ENCODE measurements around the gene DDC.
"Not testable (repeated sequence)": the region's sequence is repeated elsewhere in the genome, so short reads cannot be mapped to it uniquely, and the experiment has no call there.

The DDC gene

DNA sequence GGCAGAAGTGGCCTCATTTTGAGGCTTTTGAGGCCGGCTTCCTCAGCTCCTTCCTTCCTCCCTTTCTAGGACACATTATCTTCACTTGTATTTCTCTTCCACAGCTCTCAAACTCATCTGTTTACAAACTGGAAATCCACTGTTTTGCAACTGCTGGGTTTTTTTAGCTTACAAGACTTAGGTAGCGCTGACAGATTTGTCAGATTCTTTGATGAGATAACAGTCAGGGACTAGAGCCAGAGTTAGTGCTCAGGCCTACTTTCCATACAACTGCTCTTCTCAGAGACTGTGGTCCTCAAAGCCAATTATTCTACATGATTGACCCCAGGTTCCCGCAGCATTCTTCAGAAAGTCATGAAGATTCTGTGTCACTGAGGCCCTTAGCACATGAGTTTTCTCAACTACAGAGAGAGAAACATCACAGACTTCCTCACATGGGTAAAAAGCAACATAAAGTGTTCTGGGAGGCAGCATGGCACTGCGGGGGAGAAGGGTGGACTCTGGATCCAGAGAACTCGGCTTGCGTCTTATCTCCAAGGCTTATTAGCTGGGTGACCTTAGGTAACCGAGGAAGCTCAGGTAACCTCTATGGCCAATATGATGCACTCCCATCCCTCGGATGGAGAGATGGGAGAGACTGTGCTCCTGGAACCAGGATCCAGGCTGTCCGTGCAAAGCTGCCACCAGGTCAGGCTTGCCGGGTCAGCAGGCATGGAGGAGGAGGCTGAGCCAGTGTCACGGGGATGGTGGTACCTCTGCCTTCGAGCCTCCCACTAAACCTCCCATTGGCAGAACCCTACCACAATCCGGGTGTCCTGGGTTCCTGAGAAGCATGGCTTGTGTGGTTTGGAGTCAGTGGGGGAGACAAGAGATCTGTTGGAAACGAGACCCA lies 10.5 kb downstream of the DDC start:
- no peak for DNase-seq (ENCODE audit: low spot score)

DNA sequence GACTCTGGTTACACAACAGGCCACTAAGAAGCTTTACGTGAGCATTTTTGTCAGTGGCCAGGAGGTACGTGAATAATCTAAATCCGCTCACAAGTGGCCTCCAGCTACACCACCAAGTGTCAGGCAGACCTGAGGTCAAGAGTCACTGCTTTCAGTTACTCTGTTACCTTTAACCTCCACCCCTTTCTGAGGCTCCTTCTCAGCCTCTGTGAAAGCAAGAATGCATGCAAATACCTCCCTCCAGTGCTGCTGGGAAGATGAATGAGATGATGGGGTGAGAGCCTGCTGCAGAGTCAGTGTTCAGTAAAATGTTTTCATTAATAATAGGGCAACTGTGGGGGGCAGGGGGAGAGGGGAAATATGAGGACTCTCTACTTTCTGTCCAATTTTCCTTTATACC lies 11.2 kb downstream of the DDC start:
- DNase-seq (ENCODE audit: low spot score): no peak

DNA sequence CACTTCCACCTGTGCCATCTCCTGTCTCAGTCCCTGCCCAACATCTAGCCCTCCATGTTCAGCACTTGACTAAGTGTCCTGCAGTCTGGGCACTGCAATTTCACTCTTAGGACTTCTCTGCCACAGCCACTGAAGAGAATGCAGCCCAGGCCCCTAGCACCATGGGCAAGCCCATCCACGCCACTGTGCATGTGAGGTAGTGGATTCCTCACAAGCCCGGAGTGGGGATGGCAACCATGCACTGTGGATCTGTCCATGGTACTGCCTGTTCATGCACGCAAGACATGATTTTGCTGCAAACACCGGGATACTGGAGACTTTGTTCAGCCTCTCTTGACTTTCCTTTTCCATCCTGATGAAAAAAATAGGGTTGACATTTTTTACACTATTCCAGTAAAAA lies 12.3 kb downstream of the DDC start:
- DNase-seq (ENCODE audit: low spot score): no peak

DNA sequence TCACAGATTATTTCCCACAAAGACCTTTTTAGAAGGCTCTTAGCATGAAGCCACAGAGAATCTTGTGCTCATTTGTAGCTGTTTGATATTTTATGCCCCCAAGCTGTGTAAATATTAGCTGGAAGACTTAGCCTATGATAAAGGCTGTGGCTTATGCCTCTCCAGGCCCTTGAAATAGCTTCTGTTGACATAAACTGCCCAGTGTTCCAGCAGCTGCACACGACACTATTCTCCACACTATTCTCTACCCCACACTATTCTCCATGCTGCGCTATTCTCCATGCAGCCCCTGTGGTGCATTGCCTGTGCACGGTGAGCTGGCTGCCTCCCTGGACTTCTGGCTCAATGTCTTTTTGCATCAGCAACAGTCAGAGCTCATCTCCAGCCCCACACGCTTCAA lies 13.1 kb downstream of the DDC start:
- DNase-seq (ENCODE audit: low spot score): no peak

DNA sequence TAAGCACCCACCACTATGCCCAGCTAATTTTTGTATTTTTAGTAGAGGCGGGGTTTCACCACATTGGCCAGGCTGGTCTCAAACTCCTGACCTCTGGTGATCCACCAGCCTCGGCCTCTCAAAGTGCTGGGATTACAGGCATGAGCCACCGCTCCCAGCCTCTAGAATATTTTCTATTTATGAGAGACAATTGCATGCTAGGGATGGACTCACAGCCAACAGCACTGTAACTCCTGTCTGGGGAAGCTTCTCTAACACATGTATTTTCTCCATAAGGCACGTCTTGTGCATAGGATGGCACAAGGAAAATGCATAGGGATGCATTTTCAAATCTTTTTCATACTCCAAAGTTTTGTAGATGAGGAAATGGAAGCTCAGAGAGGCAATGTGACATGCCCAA lies 19.6 kb downstream of the DDC start:
- not testable (repeated sequence) for DNase-seq (ENCODE audit: low spot score)

DNA sequence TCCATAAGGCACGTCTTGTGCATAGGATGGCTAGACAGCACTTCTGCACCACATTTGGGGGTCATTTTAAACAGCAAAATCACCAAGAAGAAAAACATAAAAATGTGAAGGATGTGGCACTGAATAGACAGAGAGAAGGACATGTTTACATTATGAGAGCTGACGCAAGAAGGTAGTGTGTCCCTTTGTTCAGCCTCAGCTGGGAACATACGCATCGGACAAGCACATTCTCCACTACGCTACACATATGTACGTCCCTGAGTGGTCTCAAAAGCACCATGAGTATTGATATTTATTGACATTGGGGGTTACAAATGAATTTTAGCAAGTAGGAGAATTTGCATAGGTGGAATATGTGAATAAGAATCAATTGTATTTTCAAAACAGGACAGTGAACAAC lies 20.2 kb downstream of the DDC start:
- no peak for DNase-seq (ENCODE audit: low spot score)

DNA sequence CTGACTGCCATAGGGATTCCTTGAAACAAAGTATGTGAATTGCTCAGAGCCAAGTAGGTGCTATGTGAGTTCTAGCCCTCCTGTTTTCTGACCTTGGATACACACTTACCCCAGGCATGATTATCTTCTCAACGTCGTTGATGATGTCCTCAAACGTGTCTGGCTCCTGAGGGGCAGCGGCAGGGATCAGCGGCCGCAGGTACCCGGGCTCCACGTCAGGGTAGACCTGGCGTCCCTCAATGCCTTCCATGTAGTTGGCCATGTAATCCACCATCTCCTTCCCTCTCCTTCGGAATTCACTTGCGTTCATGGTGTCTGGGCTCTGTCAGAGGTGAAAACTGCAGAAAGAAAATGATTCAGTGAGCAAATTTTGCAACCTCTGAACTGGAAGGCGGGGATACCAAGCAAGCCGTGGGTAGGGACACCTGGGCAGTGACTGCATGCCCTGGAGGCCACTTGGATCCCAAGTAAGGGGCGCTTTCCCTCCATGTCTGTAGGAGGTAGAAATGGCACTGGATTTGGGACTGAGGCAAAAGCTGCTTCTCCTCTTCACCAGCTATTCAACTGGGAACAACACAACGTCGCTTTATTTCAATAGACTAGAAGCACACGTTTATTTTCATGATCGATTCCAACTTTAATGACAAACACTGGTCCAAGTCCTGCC lies 21.3 kb downstream of the DDC start:
- DNase-seq (ENCODE audit: low spot score): no peak

DNA sequence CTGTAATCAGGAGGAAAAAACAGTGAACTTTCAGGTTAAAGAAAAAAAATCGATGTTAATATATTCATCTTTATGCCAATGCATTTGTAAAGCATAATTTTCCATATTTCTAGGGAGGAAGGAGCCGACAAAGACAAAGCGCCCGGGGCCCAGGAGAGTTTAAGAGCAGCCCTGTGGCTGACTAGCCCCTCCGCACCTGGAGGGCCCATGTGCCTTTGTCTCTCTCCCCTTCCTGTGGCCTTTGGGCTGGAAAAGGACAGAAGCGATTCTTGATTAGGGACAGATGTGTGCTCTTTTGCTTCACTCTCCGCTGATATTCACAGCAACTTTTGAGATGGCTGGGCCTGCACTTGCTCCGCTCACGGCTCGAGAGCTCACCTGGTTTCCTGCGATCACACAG lies 23.1 kb downstream of the DDC start:
- DNase-seq (ENCODE audit: low spot score): no peak

DNA sequence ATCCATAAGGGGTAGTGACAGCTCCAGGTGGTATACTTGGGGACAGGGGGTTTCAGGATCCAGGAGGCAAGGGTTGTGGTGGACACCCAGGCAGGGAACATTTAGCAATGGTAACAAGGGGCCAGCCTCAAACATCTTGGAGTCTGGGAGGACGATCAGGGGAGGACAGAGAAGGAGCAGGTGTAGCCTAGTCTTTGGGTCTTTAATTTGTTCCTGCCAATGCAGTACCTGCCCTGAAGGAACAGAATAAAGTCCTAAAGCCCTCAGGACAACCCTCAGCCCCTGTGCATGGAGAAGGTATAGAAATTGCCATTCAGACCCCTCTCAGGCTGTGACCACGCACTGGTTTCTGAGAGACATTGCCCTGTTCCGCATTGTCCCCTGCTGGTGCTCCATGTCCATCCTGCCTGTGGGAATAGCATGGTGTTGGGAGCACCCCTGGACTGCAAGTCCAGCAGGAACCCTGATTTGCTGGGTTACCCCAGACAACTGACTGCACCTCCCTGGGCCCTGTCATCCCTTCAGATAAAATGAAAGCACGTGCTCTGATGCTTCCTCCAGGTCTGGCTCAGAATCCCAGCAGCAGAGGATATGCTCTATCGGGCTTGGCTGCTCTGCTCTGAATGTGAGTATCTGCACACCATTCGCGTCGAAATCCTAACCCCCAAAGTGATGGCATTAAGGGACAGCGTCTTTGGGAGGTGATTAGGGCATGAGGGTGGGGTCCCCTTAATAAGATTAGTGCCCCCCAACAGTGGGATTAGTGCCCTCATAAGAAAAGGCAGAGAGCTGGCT lies 24.2 kb downstream of the DDC start:
- no peak for DNase-seq (ENCODE audit: low spot score)

DNA sequence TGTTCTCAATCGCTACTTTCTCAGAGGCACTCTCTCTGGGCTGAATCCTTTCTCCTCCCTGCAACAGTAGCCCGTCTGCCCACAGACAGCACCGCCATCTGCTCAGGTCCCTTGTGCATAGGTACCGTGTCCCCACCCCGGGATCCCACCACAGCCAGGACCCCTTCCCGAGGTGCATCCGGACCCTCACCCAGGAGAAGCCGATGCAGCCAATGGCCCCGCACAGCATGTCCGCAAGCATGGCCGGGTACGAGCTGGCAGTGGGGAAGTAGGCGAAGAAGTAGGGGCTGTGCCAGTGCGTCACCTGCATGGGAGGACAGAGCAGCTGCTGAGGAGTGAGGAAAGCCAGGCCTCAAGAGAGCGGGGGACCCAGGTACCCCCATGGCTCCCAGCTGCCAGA lies 25.5 kb downstream of the DDC start:
- DNase-seq (ENCODE audit: low spot score): no peak

DNA sequence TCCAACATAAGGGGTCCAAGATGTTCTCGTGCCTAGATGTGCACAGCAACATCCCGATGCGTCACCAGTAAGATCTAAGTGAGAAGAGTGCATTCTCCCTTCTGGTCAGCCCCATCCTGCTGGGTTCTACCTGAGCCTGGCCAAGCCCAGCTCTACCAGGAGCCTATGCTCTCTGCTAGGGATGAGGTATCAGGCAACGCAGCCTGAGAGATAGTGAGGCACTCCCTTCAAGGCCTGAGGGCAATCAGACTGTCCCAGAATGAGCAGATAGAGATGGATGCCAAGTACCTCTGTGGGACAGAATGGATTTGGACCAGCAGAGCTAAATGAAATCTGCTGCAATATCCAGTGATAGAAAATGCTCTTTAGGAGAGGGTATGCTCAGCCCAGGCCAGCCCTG lies 26.7 kb downstream of the DDC start:
- DNase-seq (ENCODE audit: low spot score): no peak

DNA sequence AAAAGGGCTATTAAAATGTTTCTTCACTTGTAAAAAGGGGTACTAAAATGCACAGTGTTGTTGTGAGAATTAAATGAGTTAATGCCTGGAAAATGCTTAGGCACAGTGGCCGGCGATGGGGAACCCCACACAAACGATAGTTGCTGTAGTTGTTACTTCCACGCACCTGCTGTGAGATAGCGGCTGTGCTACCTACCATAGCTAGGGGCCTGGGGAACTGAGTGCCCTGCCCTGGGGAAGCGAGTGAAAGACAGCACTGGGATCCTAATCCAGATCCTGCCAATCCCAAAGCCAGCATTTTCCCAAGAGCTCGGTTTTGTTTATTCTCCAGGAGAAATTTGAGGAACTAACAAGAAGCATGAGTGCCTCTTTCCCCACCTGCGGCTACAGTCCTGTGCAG lies 27.8 kb downstream of the DDC start:
- no peak for DNase-seq (ENCODE audit: low spot score)

DNA sequence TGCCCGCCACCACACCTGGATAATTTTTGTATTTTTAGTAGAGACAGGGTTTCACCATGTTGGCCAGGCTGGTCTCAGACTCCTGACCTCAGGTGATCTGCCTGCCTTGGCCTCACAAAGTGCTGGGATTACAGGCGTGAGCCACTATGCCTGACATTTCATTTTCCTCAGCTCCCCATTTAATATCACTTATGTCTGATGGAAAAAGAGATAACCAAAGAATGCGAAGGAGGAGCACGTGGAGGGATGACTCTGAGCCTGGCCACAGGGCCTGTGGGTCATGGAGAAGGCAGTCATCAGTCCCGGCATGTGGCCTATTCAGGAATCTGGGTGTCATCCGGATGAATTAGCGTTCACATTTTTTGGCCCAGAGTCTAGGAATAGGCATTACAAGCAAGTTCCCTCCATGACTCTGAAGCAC lies 29.9 kb downstream of the DDC start:
- not testable (repeated sequence) for DNase-seq (ENCODE audit: low spot score)

DNA sequence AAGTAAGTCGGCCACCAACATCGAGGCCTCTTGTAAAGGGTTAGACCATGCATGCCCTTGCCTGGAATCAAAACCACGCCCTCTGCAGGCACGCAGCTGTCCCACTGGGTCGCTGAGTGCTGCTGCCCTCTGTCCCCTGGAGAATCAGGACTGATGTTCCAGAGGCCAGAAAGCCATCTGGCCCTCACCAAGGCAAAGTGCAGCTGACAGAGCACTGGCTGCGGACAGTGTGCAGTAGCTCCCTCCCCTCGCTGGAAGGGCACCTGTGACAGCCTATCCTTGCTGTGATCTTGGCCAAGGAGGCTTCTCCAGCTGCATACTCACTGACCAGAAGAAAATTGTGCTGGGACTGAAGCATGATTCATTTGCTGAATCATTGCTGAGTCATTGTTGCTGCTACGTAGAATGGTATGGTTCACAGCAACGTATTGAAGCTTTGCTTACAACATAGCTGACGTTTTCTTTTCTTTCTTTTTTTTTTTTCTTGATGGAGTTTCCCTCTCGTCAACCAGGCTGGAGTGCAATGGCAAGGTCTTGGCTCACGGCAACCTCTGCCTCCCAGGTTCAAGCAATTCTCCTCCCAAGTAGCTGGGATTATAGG lies 30.4 kb downstream of the DDC start:
- DNase-seq (ENCODE audit: low spot score): no peak

DNA sequence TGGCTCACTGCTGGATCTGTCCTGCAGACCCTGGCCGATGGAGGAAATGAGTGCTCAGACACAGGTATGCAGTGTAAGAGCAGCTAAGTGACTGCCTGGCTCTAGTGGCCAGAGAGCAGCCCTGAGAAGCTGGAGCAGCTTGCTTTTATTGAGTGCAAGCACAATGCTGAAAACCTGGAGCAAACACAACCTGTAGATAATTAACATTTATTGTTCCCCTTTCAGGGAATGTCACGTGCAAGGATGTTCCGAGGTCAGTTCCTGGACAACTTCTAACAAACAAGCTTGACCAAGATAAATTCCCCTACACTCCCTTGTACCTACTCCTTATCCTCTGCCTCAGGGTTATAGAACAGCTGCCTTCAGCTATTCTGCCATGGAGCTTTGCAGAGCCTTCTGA lies 31.3 kb downstream of the DDC start:
- DNase-seq (ENCODE audit: low spot score): no peak

DNA sequence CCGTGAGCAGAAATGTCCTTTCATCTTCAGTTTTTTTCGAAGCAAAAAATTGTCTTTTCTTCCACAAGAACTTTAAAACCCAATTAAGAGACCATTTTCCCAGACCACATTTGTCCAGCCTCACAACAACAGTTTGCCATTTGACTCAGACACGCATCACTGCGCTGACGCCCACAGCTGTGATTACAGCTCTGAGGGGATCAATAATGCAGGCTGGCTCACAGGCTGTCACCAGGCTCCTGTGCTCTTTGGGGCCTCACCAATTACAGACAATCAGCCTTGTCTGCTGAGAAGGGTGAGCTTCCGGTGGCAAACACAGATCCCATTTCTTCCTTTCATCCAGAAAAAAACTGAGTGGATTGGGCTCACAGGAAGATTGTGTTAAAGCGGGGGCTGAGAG lies 33.3 kb downstream of the DDC start:
- DNase-seq (ENCODE audit: low spot score): no peak

DNA sequence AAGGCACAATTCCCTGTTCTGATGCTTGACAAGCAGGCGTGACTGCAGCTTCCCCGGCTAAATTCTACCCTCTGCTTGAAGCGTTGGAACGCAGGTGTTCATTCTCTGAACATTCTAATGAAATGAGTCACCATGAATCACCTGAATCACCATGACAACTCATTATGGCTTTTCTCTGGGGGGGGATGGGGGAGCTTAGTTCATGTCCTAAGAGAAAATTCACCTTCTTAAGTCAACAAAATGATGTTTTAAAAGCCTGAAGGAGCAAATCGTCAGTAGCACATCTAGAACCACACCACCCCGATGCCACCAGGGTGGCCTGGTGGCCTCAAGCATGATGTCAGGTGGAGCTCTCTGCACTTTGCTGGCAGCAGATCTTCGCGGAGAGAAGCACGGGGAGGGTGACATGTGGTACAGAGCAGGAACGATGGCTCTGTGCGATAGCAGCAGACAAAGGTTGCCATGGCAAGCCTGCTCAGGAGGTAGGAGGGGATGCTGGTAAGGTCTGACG lies 33.7 kb downstream of the DDC start:
- DNase-seq (ENCODE audit: low spot score): peak; percentile 83

DNA sequence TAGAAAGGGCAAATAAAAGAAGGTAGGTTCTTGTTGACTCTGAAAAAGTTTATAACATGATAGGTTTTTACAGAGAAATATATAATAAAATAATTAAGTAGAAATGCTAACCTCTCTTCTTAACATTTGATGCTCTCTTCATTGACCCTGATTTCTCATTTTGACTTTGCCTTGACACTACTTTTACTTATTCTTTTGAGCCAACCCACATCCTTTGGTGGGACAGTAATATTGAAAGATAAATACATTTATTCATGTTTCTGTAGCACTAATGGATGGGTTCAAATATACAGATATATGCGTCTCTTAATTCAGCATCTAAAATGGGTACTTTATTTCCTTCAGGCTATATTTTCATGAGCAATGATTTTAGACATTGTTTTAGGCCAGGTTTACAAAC lies 34.4 kb downstream of the DDC start:
- no peak for DNase-seq (ENCODE audit: low spot score)

DNA sequence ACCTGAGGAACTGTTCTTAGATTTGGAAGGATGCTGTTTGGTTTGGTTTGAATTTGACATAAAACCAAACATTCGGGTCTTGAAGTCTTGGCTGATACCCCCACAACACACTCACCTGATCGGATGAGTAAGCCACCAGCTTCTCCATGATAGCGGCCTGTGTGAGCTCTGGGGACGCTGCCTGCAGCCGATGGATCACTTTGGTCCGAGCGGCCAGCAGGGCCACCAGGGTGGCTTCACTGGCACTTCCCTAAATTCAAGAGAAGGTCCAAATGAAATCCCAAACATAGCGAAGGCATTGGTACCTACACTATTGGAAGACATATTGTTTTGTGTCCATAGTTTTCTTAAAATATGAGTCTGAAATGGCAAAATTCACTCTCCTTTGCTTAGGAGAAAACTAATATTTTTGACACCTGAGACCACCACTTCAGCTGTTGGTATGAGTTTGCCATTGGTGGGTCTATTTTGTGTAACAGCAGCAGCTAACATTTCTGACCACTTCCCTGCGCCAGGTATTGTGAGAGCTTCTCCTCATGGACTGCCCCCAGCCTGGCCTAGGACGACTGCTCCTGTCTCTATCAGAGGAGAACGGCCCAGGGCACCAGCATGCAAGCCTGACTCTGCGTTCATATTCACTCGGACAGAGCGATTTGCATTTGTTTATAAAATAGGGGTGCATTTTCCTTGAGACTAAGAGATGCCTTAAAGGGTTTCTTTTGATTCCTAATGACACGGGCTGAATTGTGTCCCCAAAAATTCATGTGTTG lies 35.9 kb downstream of the DDC start:
- no peak for DNase-seq (ENCODE audit: low spot score)

DNA sequence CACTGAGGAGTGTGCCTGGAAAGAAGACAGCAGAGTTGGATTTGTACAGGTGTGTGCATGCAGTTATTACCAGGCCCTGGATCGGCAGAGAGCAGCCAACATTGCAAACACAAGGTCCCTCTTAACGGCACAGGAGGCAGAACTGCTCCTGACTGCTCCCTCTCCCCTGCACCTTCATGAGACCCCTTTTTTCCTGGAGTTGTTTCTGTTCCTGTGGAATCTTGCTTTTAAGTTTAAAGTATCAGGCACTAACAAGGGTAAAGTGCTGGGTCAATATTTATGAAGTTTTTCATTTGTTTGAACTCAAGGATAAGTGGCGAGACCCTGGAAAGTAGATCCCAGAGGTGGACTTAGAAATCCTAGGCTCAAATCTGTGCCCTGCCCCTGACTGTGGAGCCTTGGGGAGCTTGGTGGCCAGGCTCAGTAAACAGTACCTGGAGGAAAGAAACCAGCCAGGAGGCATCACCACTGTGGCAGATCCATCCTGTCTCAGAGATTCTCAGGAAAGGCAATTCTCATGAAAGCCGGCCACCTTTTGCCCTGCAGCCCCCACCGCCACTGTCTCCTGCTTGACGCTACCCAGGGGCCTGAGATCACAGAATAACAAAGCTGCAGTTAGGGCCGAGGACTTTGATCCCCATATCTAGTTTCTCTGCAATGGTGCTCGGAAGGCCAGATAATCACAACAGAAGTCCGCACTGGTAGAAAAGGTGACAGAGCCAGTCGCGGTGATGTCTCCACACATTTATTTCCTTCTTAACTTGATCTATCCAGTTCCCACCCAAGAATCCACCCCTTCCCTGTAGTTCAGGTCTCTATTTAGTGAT lies 36.7 kb downstream of the DDC start:
- no peak for DNase-seq (ENCODE audit: low spot score)

DNA sequence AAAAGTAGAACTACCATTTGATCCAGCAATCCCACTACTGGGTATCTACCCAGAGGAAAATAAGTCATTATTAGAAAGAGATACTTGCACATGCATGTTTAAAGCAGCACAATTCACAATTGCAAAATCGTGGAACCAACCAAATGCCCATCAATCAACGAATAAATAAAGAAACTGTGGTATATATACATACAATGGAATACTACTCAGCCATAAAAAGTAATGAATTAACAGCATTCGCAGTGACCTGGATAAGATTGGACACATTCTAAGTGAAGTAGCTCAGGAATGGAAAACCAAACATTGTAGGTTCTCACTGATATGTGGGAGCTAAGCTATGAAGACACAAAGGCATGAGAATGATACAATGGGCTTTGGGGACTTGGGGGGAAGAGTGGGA lies 45.9 kb downstream of the DDC start:
- DNase-seq (ENCODE audit: low spot score): not testable (repeated sequence)

All from putamen (tissue), 1 donor.